GM12864 (cell line): ENCODE data around the gene DUSP2.

ENCODE experiments used
- DNase-seq: peaks from one replicate; pipeline ENCODE4 v3.0.0-alpha.2; 2011; ENCODE audit warnings: low read depth
- H3K4me3 ChIP-seq: 2 replicates; pipeline ENCODE4 v1.5.1; 2011; ENCODE audit warnings: mild to moderate bottlenecking, low read depth, low read length, control low read depth
- CTCF ChIP-seq: IDR thresholded peaks from 2 replicates; pipeline ENCODE4 v1.5.1; 2011; ENCODE audit warnings: low read depth, mild to moderate bottlenecking, moderate library complexity, low read length, control low read depth, inconsistent platforms; ENCODE audit errors: missing control alignments

The DUSP2 gene

GRCh38 chr2:96097951-96098823 lies 47.1 kb downstream of the DUSP2 start:
- H3K4me3 ChIP-seq = no peak overlapping the region
- TF ChIP-seq CTCF = no peak
- no peak for DNase-seq

GRCh38 chr2:96097441-96097840 lies 47.8 kb downstream of the DUSP2 start:
- no peak overlapping the region for H3K4me3 ChIP-seq
- TF ChIP-seq CTCF = no peak

GRCh38 chr2:96095116-96095636 lies 50.1 kb downstream of the DUSP2 start:
- H3K4me3 ChIP-seq = no peak overlapping the region
- no peak for TF ChIP-seq CTCF
- DNase-seq = no peak

More at GRCh38 chr2:96097441-96097840, 47.8 kb downstream of the DUSP2 start:
- no peak for DNase-seq

- DNase-seq = no peak
- no peak overlapping the region for H3K4me3 ChIP-seq
- TF ChIP-seq CTCF = no peak
Observed at GRCh38 chr2:96093528-96093927, 51.7 kb downstream of the DUSP2 start.
